NCI-H187 treated with DMSO at 0.1 percent for 48 hours (cell line): Measurements from ENCODE around the gene PMPCA.

Experiments
- DNase-seq: peaks from one replicate; lab custom pipeline; 2025; lab: John Stamatoyannopoulos, UW

The PMPCA gene

GRCh38 chr9:136436055-136436634, 25.7 kb downstream of the PMPCA start:
- no peak for DNase-seq

- DNase-seq, result no peak
Measured at GRCh38 chr9:136437430-136437829, 27.0 kb downstream of the PMPCA start.

GRCh38 chr9:136437839-136438547, 27.5 kb downstream of the PMPCA start:
- DNase-seq, result no peak

DNA sequence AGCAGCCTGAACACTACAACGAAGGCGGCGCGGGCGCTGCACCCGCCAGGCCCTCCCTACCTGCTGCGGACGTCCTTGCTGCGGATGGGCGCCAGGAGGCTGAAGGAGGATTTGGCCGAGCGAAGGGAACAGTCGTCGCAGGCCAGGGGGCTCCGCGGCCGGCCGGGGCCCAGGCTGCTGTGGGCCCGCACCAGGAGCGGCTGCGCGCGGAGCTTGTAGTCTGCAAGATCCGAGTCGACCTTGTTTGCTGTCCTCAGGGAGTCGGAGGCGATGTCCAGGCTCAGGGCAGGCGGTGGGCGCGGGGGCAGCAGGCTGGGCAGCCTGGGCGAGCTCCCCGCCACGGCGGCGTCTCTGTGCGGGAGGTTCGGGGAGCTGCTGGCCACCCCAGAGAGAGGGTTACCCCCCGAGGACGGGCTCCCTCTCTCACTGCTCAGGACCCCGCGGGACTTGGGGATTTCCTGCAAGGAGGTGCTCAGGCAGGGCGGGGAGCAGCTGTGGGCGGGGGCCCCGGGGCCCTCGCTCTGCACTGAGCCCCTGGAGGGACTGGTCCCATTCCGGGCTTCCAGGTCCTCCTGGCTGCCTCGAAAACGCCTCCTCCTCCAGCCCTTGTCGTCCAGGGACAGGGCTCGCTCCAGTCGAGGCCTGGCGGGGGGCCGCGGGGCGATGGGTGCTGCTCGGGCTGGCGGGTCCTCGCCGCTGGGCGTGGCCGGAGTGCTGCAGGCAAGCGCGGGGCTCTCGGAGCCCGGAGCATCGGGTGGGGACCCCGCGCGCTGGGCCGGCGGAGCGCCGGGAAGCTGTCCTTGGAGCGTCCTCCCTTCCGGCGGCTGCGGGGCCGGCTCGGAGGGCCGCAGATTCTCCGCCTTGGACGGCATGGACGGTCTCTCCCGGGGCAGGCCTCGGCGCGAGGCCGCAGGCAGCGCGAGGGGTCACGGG, 28.4 kb downstream of the PMPCA start:
- no peak for DNase-seq

GRCh38 chr9:136439481-136440408, 29.3 kb downstream of the PMPCA start, which contains the start of gene INPP5E:
Gene INPP5E (minus strand): TSS chr9:136439845. CDS start chr9:136439419, 426 bp downstream.
- no peak for DNase-seq

DNA sequence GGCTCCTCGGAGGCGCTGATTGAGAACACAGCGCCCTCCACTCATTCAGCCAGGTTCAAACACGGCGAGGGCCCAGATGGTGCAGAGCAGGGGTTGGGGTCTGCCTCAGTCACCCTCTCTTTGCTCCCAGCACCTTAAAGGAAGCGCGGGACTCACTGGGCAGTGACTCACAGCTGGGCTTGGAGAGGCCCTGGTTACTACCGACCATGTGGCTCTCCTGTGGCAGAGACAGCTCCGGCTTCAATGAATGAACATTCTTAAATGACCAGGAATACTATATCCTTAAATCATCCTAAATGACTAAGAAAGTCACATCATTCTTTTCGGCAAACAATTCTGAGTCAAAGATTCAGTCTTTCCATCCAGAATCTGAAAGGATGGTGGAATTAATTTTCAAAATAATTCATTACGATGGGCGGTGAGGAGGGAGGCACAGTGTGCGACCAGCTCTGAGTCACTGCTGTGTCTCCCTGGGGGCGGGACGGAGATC, 30.8 kb downstream of the PMPCA start:
- no peak for DNase-seq

- DNase-seq, result no peak
Measured at GRCh38 chr9:136441681-136442245, 31.3 kb downstream of the PMPCA start.

DNA sequence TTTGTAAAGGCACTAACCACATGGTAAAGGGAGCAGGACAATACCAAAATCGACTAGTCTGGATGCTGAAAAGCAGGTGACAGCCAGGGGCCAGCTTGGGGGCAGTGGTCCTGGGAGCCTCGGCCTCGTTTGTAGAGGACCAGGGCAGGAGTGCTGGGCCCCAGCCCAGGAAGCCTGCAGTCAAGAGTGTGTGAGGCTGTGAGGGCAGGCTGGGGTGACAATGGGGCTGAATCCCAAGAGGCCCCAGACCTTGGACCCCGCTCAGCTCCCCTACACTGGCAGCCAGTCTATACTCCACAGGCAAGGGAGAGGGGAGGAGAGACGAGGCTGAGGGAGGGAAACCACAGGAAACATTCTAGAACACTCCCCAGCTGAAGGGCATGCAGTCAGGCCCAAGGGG, 31.8 kb downstream of the PMPCA start:
- DNase-seq, result no peak

GRCh38 chr9:136443087-136443486, 32.6 kb downstream of the PMPCA start:
- no peak for DNase-seq

- no peak for DNase-seq
Measured at GRCh38 chr9:136443687-136444086, 33.2 kb downstream of the PMPCA start.

- DNase-seq, result no peak
Measured at GRCh38 chr9:136444102-136444501, 33.6 kb downstream of the PMPCA start.

DNA sequence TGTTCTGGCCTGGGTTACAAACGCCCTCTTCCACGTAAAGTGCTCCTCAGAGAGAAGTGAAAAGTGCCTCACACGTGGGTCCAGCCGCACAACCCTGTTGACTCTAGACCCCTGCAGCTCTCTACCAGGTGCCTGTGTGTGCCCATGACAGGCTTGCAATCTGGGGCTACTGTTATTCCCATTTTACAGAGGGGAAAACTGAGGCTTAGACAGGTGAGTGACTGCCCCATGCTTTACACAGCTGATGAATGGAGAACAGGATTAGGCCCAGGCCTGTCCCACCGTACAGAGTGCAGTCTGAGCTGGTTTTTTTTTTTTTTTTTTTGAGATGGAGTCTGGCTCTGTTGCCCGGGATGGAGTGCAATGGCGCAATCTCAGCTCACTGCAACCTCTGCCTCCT, 35.3 kb downstream of the PMPCA start:
- no peak for DNase-seq

DNA sequence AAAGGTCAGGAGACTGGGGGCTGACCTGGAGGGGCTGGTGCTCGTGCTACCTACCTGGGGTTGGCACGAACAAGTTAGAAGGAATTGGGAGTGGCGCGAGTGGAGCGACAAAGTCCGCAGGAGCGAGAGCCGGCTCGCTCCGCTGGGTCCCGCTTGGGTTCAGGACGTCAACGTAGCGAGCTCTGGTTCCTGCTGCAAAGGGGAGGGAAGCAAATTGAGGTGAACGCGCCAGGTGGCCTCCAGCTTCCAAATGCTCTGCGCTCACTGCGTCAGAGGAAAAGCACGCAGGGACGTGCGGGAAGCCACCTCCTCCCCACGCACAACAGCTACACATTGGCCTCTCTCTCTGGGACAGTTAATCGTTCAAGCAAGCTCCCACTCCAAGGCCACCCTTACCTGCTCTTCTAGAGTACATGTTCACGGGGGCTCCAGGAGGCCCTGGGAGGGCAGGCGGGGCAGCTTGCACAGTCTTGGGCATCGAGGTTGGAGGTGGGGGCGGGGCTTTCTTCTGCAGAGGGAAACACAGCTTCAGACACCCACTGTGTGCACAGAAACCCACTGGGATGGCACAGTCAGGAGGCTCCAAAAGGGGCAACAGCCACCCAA, 36.8 kb downstream of the PMPCA start:
- DNase-seq, result no peak

DNA sequence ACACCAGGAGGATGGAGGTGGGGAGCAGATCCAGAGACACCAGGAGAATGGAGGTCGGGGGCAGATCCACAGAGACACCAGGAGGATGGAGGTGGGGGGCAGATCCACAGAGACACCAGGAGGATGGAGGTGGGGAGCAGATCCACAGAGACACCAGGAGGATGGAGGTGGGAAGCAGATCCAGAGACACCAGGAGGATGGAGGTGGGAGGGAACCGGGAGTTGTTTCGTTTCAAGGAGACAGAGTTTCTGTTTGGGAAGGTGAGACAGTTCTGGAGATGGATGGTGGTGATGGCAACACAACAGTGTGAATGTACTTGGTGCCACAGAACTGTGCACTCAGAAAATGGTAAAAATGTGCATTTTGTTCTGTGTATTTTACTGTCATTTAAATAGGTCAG, 38.2 kb downstream of the PMPCA start:
- DNase-seq, result no peak

- DNase-seq, result no peak
Measured at GRCh38 chr9:136451221-136451877, 40.9 kb downstream of the PMPCA start.

- no peak for DNase-seq
Measured at GRCh38 chr9:136453326-136453725, 42.9 kb downstream of the PMPCA start.

- no peak for DNase-seq
Measured at GRCh38 chr9:136454026-136454796, 43.8 kb downstream of the PMPCA start.

DNA sequence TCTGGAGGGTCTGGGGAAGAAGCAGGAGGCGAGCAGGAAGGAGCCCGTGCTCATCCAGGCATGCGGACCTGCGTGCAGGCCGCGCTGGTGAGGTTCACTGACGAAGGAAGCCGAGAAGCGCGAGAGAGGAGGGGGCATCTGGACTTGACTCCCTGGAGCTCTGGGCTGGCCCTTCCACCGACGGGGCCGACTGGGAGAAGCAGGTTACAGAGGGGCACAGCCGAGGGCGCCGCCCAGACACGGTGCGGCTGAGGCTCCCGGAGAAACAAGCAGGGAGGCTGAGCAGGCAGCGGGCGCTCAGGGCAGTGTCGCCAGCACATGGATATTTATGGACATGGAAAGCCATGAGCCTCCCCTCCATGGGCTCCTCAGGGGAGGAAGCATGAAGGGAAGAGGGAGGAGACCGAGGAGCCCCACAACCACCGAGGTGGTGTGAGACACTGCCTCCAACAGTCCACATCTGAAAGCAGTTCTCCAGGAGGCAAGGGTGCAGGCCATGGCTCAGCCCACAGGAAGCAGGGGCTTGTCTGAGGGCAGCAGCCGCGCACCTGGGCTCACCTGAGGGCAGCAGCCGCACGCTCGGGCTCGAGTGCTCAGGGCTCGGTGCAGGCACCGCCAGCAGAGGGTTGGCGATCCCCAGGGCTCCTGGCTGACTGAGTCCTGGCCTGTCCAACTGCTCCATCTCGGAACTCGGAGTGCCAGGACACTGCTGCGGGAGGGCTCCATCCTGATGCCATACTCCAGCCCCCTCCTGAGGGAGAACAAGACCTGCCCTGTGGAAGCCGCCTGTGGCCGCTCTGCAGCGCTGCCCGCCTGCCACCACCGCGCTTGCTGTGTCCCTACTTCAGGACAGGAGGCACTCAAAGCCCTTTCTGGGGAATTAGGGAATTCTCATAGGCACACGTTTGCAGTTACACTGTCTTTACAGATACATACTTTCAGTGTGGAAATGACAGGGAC, 44.9 kb downstream of the PMPCA start:
- DNase-seq, result no peak
